SK-N-SH treated with all-trans-retinoic acid at 6 μM for 48 hours (cell line): ENCODE results near the gene FAM227A.

Experiments
- ATAC-seq: fragments of 200-7000 bp; cut with Tn5 transposase; 3 replicates; pipeline ENCODE4 v1.9.1; 2020; ENCODE audit warnings: mild to moderate bottlenecking, moderate library complexity
- ARNTL ChIP-seq: fragments of 450-650 bp; formaldehyde crosslinking; IDR thresholded peaks from 2 replicates; pipeline ENCODE4 v1.5.0; 2020; ENCODE audit warnings: low read depth, mild to moderate bottlenecking, moderate library complexity, borderline replicate concordance
- BACH2 ChIP-seq: fragments of 250-450 bp; sonication (Bioruptor Pico); IDR thresholded peaks from 2 replicates; pipeline ENCODE4 v1.9.0; 2021; ENCODE audit warnings: mild to moderate bottlenecking, borderline replicate concordance
- CREB5 ChIP-seq: fragments of 250-450 bp; sonication (Bioruptor Pico); IDR thresholded peaks from 2 replicates; pipeline ENCODE4 v1.5.1; 2020; ENCODE audit warnings: low read depth, mild to moderate bottlenecking, moderate library complexity
- CSDC2 ChIP-seq: fragments of 250-450 bp; sonication (Bioruptor Pico); IDR thresholded peaks from 2 replicates; pipeline ENCODE4 v1.5.0; 2020; ENCODE audit warnings: mild to moderate bottlenecking, moderate library complexity
- CSRNP3 ChIP-seq: fragments of 250-450 bp; sonication (Bioruptor Pico); IDR thresholded peaks from 2 replicates; pipeline ENCODE4 v1.5.1; 2021; ENCODE audit warnings: mild to moderate bottlenecking, moderate library complexity
- ESRRG ChIP-seq: fragments of 250-450 bp; sonication (Bioruptor Pico); IDR thresholded peaks from 2 replicates; pipeline ENCODE4 v1.6.1; 2021; ENCODE audit warnings: mild to moderate bottlenecking
- GLIS3 ChIP-seq: fragments of 250-450 bp; sonication (Bioruptor Pico); IDR thresholded peaks from 2 replicates; pipeline ENCODE4 v1.5.0; 2020; ENCODE audit warnings: mild to moderate bottlenecking, moderate library complexity
- ISL1 ChIP-seq: fragments of 250-450 bp; sonication (Bioruptor Pico); IDR thresholded peaks from 2 replicates; pipeline ENCODE4 v2.1.2; 2022; ENCODE audit warnings: mild to moderate bottlenecking, moderate library complexity
- OSR1 ChIP-seq: fragments of 250-450 bp; sonication (Bioruptor Pico); IDR thresholded peaks from 2 replicates; pipeline ENCODE4 v1.8.0; 2022; ENCODE audit warnings: moderate library complexity, mild to moderate bottlenecking, inconsistent platforms
- PPARA ChIP-seq: fragments of 250-450 bp; sonication (Bioruptor Pico); IDR thresholded peaks from 2 replicates; pipeline ENCODE4 v1.5.0; 2020; ENCODE audit warnings: mild to moderate bottlenecking, borderline replicate concordance
- RARB ChIP-seq: fragments of 250-450 bp; sonication (Bioruptor Pico); IDR thresholded peaks from 2 replicates; pipeline ENCODE4 v1.8.0; 2021; ENCODE audit warnings: mild to moderate bottlenecking, moderate library complexity
- SNAI2 ChIP-seq: fragments of 250-450 bp; sonication (Bioruptor Pico); IDR thresholded peaks from 2 replicates; pipeline ENCODE4 v1.5.0; 2020; ENCODE audit warnings: mild to moderate bottlenecking, moderate library complexity
- TCF4 ChIP-seq: fragments of 250-450 bp; sonication (Bioruptor Pico); IDR thresholded peaks from 2 replicates; pipeline ENCODE4 v1.8.0; 2021; ENCODE audit warnings: mild to moderate bottlenecking, moderate library complexity, borderline replicate concordance
- TOX ChIP-seq: fragments of 250-450 bp; sonication (Bioruptor Pico); IDR thresholded peaks from 2 replicates; pipeline ENCODE4 v1.8.0; 2021; ENCODE audit warnings: mild to moderate bottlenecking, moderate library complexity, borderline replicate concordance
- ZFP3 ChIP-seq: fragments of 250-450 bp; sonication (Bioruptor Pico); IDR thresholded peaks from 2 replicates; pipeline ENCODE4 v1.5.0; 2020; ENCODE audit warnings: mild to moderate bottlenecking, moderate library complexity
- ZFP30 ChIP-seq: fragments of 450-650 bp; formaldehyde crosslinking; IDR thresholded peaks from 2 replicates; pipeline ENCODE4 v1.5.0; 2022; ENCODE audit warnings: mild to moderate bottlenecking, moderate library complexity
- ZNF565 ChIP-seq: fragments of 450-650 bp; formaldehyde crosslinking; conservative IDR thresholded peaks from 2 replicates; pipeline ENCODE4 v1.5.0; 2020; ENCODE audit warnings: low read depth, mild to moderate bottlenecking, moderate library complexity
- ZNF70 ChIP-seq: fragments of 450-650 bp; formaldehyde crosslinking; IDR thresholded peaks from 2 replicates; pipeline ENCODE4 v1.5.0; 2020; ENCODE audit warnings: mild to moderate bottlenecking, moderate library complexity
- ZNF8 ChIP-seq: fragments of 450-650 bp; formaldehyde crosslinking; IDR thresholded peaks from 2 replicates; pipeline ENCODE4 v1.5.0; 2020; ENCODE audit warnings: mild to moderate bottlenecking, moderate library complexity
- TF ChIP-seq, protein P1 (sequence below): fragments of 250-450 bp; sonication (Bioruptor Pico); IDR thresholded peaks from 2 replicates; pipeline ENCODE4 v1.8.0; 2020; ENCODE audit warnings: mild to moderate bottlenecking, moderate library complexity, borderline replicate concordance
- TF ChIP-seq, protein P2 (sequence below): fragments of 250-450 bp; sonication (Bioruptor Pico); IDR thresholded peaks from 2 replicates; pipeline ENCODE4 v1.8.0; 2021; ENCODE audit warnings: low read depth, mild to moderate bottlenecking, moderate library complexity, borderline replicate concordance

Gene FAM227A

GRCh38 chr22:38653741-38654140 is 2.5 kb downstream of the FAM227A start:
- TF ChIP-seq GLIS3 (no peak), ZNF70 (CRISPR knock-in tag) (no peak), SNAI2 (CRISPR knock-in tag) (no peak), ZNF565 (CRISPR knock-in tag) (no peak), OSR1 (CRISPR knock-in tag) (no peak), TCF4 (CRISPR knock-in tag) (no peak), ZFP3 (CRISPR knock-in tag) (no peak), ARNTL (CRISPR knock-in tag) (no peak), ISL1 (CRISPR knock-in tag) (no peak), BACH2 (CRISPR knock-in tag) (no peak), CSRNP3 (no peak), PPARA (no peak), ZFP30 (CRISPR knock-in tag) (no peak), ZNF8 (CRISPR knock-in tag) (no peak), ESRRG (CRISPR knock-in tag) (no peak), RARB (no peak)
- TF ChIP-seq, protein P1, sequence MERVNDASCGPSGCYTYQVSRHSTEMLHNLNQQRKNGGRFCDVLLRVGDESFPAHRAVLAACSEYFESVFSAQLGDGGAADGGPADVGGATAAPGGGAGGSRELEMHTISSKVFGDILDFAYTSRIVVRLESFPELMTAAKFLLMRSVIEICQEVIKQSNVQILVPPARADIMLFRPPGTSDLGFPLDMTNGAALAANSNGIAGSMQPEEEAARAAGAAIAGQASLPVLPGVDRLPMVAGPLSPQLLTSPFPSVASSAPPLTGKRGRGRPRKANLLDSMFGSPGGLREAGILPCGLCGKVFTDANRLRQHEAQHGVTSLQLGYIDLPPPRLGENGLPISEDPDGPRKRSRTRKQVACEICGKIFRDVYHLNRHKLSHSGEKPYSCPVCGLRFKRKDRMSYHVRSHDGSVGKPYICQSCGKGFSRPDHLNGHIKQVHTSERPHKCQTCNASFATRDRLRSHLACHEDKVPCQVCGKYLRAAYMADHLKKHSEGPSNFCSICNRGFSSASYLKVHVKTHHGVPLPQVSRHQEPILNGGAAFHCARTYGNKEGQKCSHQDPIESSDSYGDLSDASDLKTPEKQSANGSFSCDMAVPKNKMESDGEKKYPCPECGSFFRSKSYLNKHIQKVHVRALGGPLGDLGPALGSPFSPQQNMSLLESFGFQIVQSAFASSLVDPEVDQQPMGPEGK (CRISPR knock-in tag), result no peak
- TF ChIP-seq, protein P2, sequence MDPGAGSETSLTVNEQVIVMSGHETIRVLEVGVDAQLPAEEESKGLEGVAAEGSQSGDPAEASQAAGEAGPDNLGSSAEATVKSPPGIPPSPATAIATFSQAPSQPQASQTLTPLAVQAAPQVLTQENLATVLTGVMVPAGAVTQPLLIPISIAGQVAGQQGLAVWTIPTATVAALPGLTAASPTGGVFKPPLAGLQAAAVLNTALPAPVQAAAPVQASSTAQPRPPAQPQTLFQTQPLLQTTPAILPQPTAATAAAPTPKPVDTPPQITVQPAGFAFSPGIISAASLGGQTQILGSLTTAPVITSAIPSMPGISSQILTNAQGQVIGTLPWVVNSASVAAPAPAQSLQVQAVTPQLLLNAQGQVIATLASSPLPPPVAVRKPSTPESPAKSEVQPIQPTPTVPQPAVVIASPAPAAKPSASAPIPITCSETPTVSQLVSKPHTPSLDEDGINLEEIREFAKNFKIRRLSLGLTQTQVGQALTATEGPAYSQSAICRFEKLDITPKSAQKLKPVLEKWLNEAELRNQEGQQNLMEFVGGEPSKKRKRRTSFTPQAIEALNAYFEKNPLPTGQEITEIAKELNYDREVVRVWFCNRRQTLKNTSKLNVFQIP, result no peak

DNA sequence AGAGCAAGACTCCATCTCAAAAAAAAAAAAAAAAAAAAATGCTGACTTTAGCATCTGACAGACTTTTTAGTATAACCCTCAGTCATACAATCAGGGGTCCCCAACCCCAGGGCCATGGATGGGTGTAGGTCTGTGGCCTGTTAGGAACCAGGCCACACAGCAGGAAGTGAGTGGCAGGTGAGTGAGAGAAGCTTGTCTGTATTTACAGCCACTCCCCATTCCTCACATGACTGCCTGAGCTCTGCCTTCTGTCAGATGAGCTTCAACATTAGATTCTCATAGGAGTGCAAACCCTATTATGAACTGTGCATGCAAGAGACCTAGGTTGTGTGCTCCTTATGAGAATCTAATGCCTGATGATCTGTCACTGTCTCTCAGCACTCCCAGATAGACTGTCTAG is 3.3 kb downstream of the FAM227A start:
- TF ChIP-seq ISL1 (CRISPR knock-in tag), result no peak
- no peak for TF ChIP-seq ZFP30 (CRISPR knock-in tag)
- TF ChIP-seq ZNF70 (CRISPR knock-in tag), result no peak
- no peak for TF ChIP-seq BACH2 (CRISPR knock-in tag)
- TF ChIP-seq OSR1 (CRISPR knock-in tag), result no peak
- TF ChIP-seq ARNTL (CRISPR knock-in tag), result no peak
- no peak for TF ChIP-seq SNAI2 (CRISPR knock-in tag)
- TF ChIP-seq GLIS3, result no peak
- no peak for TF ChIP-seq CSRNP3
- no peak for TF ChIP-seq ZFP3 (CRISPR knock-in tag)
- no peak for ATAC-seq

More at GRCh38 chr22:38653741-38654140, 2.5 kb downstream of the FAM227A start:
- no peak for ATAC-seq

DNA sequence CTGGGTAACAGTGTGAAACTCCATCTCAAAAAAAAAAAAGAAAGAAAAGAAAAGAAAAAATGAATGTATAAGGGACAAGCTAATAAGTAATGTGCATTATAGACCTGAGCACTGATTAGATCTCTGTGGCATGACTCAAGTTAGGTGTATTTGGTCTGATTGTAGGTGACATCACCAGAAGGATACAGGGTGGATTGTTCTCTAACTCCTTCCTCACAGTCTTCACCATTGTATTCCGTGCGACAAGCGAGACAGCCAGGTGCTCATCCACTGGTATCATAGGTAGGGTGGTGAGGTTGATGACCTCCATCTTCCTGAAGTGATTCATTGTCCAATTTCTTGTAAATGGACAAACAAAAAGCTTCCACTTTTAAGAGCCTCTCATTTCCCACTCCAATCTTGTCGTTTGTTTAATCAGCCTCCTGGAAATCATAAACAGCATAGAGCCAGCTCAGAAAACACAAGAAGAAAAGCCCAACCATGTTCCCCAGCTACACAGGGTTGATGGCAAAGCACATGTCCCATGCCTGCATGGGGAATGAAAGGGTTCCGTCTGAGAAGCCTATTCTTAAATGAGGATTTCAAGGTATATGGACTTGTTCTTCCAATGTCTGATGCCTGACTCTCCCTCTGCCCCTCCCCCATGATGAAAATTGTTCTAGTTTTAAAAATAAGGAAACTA is 6.2 kb downstream of the FAM227A start:
- no peak for TF ChIP-seq CREB5 (CRISPR knock-in tag)
- TF ChIP-seq ZNF8 (CRISPR knock-in tag), result no peak
- no peak for TF ChIP-seq ZFP3 (CRISPR knock-in tag)
- TF ChIP-seq RARB, result no peak
- TF ChIP-seq, protein P1 (CRISPR knock-in tag), result no peak
- no peak for TF ChIP-seq PPARA
- TF ChIP-seq BACH2 (CRISPR knock-in tag), result no peak
- TF ChIP-seq SNAI2 (CRISPR knock-in tag), result no peak
- no peak for TF ChIP-seq TOX (CRISPR knock-in tag)
- no peak for TF ChIP-seq OSR1 (CRISPR knock-in tag)
- no peak for TF ChIP-seq ESRRG (CRISPR knock-in tag)
- no peak for TF ChIP-seq GLIS3
- TF ChIP-seq CSDC2, result no peak
- no peak for TF ChIP-seq ISL1 (CRISPR knock-in tag)
- no peak for TF ChIP-seq ZFP30 (CRISPR knock-in tag)
- no peak for ATAC-seq
